ENCODE results near the gene MYNN. TPM values are rescaled to one million over a fixed set of nuclear protein-coding genes. Genes with fewer than 3 reads are reported as not detected.

The MYNN gene
- total and polyA plus RNA-seq, 2 donors (not counting 3 experiments of a cell fraction or from before 2014, with no cell fraction given) = 7.1 to 12.7 TPM

DNA sequence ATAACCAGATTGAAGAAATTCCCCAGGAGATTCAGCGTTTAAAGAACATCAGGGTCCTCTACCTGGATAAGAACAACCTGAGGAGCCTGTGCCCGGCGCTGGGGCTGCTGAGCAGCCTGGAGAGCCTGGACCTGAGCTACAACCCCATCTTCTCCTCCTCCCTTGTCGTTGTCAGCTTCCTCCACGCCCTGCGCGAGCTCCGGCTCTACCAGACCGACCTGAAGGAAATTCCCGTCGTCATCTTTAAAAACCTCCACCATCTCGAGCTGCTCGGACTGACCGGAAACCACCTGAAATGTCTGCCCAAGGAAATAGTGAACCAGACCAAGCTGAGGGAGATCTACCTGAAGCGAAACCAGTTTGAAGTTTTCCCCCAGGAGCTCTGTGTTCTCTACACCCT lies 48.9 kb downstream of the MYNN start:
- Histone ChIP-seq H3K9me1 (replicated peaks; ENCODE audit: control insufficient read depth, extremely low read depth, insufficient read depth, low read length) (no peaks in the 10 kb centered on the region), H3K9me3 (replicated peaks; ENCODE audit: control insufficient read depth, insufficient read depth, low read length) (no peaks in the 10 kb centered on the region), H3K4me1 (ENCODE audit: control insufficient read depth, extremely low read depth, insufficient read depth, low read length) (no peaks in the 10 kb centered on the region), H3K9ac (replicated peaks; ENCODE audit: extremely low read depth, insufficient read depth, low read length) (no peak overlapping the region), H3K27ac (ENCODE audit: insufficient read depth, low read depth, low read length) (no peak overlapping the region), H2AFZ (ENCODE audit: low read depth, low read length) (no peak overlapping the region), H3K4me3 (replicated peaks in 1 of 3; ENCODE audit: insufficient read depth in 1 of 3, low read depth in 1 of 3, low read length in 3 of 3) (no peak overlapping the region), H3K4me2 (ENCODE audit: insufficient read depth, low read length) (no peak overlapping the region), H4K20me1 (replicated peaks; ENCODE audit: control insufficient read depth, extremely low read depth, insufficient read depth, low read length) (no peaks in the 10 kb centered on the region), H3K27me3 (ENCODE audit: control insufficient read depth in 2 of 2, insufficient read depth in 2 of 2, low read length in 2 of 2) (peaks cover 5 to 8% of the 10 kb centered on the region in 2 experiments), H3K79me2 (ENCODE audit: control insufficient read depth, insufficient read depth, low read length) (no peaks in the 10 kb centered on the region), H3K36me3 (ENCODE audit: control insufficient read depth in 2 of 2, extremely low read depth in 1 of 2, insufficient read depth in 2 of 2, low read length in 2 of 2) (no peaks in the 10 kb centered on the region)
- ChIA-PET POLR2A (no interaction called here), CTCF (interaction anchor here (0.9 kb wide), 1 partner anchor 12 kb away, joined by 3 read pairs; no protein-coding TSS in a partner anchor)
- FAIRE-seq (no peak), DNase-seq (ENCODE audit: low read depth, low spot score) (no peak)
- TF ChIP-seq GATA2 (IDR thresholded peaks at IDR 0.05; ENCODE audit: insufficient read depth, insufficient read length, low read depth, low read length) (no peak), MYC (IDR thresholded peaks at IDR 0.05; ENCODE audit: low read depth, low read length) (no peak), POLR2A (IDR thresholded peaks at IDR 0.05; ENCODE audit: low read depth, low read length) (no peak)
- TF ChIP-seq, protein P1, sequence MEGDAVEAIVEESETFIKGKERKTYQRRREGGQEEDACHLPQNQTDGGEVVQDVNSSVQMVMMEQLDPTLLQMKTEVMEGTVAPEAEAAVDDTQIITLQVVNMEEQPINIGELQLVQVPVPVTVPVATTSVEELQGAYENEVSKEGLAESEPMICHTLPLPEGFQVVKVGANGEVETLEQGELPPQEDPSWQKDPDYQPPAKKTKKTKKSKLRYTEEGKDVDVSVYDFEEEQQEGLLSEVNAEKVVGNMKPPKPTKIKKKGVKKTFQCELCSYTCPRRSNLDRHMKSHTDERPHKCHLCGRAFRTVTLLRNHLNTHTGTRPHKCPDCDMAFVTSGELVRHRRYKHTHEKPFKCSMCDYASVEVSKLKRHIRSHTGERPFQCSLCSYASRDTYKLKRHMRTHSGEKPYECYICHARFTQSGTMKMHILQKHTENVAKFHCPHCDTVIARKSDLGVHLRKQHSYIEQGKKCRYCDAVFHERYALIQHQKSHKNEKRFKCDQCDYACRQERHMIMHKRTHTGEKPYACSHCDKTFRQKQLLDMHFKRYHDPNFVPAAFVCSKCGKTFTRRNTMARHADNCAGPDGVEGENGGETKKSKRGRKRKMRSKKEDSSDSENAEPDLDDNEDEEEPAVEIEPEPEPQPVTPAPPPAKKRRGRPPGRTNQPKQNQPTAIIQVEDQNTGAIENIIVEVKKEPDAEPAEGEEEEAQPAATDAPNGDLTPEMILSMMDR (IDR thresholded peaks at IDR 0.05; ENCODE audit: extremely low read depth in 1 of 2, insufficient read depth in 1 of 2, low read depth in 1 of 2, low read length in 2 of 2) = no peak
- TF ChIP-seq, protein P2, sequence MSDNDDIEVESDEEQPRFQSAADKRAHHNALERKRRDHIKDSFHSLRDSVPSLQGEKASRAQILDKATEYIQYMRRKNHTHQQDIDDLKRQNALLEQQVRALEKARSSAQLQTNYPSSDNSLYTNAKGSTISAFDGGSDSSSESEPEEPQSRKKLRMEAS (IDR thresholded peaks at IDR 0.05; ENCODE audit: insufficient read depth, insufficient read length) = no peak
- dilution Hi-C loops (cut with MboI; ENCODE audit: extremely low pct_ligation_motif_present, low sequenced_read_pairs) = no loop called here
- BruUV-seq (replicated peaks) = no TSS peak
- intact Hi-C loops (cut with micrococcal nuclease) = no loop called here

DNA sequence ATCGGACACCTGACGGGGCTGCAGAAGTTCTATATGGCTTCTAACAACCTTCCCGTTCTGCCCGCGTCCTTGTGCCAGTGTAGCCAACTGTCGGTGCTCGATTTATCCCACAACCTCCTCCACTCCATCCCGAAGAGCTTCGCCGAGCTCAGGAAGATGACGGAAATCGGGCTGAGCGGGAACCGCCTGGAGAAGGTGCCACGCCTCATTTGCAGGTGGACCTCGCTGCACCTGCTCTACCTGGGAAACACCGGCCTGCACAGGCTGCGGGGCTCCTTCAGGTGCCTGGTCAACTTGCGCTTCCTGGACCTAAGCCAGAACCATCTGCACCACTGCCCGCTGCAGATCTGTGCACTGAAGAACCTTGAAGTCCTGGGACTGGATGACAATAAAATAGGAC lies 49.3 kb downstream of the MYNN start:
- no peaks in the 10 kb centered on the region for H3K79me2 ChIP-seq (ENCODE audit: control insufficient read depth, insufficient read depth, low read length)
- no peaks in the 10 kb centered on the region for H4K20me1 ChIP-seq (replicated peaks; ENCODE audit: control insufficient read depth, extremely low read depth, insufficient read depth, low read length)
- no peak for DNase-seq (ENCODE audit: low read depth, low spot score)
- no peaks in the 10 kb centered on the region for H3K36me3 ChIP-seq (ENCODE audit: control insufficient read depth in 2 of 2, extremely low read depth in 1 of 2, insufficient read depth in 2 of 2, low read length in 2 of 2)
- H3K27me3 ChIP-seq (ENCODE audit: control insufficient read depth in 2 of 2, insufficient read depth in 2 of 2, low read length in 2 of 2) = peaks cover 5 to 8% of the 10 kb centered on the region in 2 experiments
- no peak for FAIRE-seq
- TF ChIP-seq EZH2 (IDR thresholded peaks at IDR 0.05; ENCODE audit: borderline replicate concordance, low read depth, low read length, severe bottlenecking) (no peak), MYC (IDR thresholded peaks at IDR 0.05; ENCODE audit: low read depth, low read length) (no peak), FOS (IDR thresholded peaks at IDR 0.05; ENCODE audit: borderline replicate concordance, insufficient read depth, low read length) (no peak), POLR2AphosphoS5 (IDR thresholded peaks at IDR 0.05; ENCODE audit: insufficient read depth, low read depth, low read length) (no peak), JUN (IDR thresholded peaks at IDR 0.05; ENCODE audit: borderline replicate concordance, insufficient read depth, insufficient read length, low read depth) (no peak), POLR2A (IDR thresholded peaks at IDR 0.05; ENCODE audit: low read depth, low read length) (no peak), GATA2 (IDR thresholded peaks at IDR 0.05; ENCODE audit: insufficient read depth, insufficient read length, low read depth, low read length) (no peak)
- TF ChIP-seq, protein P1 (IDR thresholded peaks at IDR 0.05; ENCODE audit: extremely low read depth in 1 of 2, insufficient read depth in 1 of 2, low read depth in 1 of 2, low read length in 2 of 2) = no peak
- TF ChIP-seq, protein P2 (IDR thresholded peaks at IDR 0.05; ENCODE audit: insufficient read depth, insufficient read length) = no peak
- H3K9ac ChIP-seq (replicated peaks; ENCODE audit: extremely low read depth, insufficient read depth, low read length) = no peak overlapping the region
- no peaks in the 10 kb centered on the region for H3K9me1 ChIP-seq (replicated peaks; ENCODE audit: control insufficient read depth, extremely low read depth, insufficient read depth, low read length)
- CTCF ChIA-PET = no interaction called here
- dilution Hi-C loops (cut with MboI; ENCODE audit: extremely low pct_ligation_motif_present, low sequenced_read_pairs) (no loop called here), intact Hi-C loops (cut with micrococcal nuclease) (no loop called here)
- no peak overlapping the region for H2AFZ ChIP-seq (ENCODE audit: low read depth, low read length)
- no peaks in the 10 kb centered on the region for H3K4me1 ChIP-seq (ENCODE audit: control insufficient read depth, extremely low read depth, insufficient read depth, low read length)
- POLR2A ChIA-PET = no interaction called here
- H3K4me2 ChIP-seq (ENCODE audit: insufficient read depth, low read length) = no peak overlapping the region
- H3K27ac ChIP-seq (ENCODE audit: insufficient read depth, low read depth, low read length) = no peak overlapping the region
- BruUV-seq (replicated peaks) = no TSS peak
- H3K9me3 ChIP-seq (replicated peaks; ENCODE audit: control insufficient read depth, insufficient read depth, low read length) = no peaks in the 10 kb centered on the region
- no peak overlapping the region for H3K4me3 ChIP-seq (replicated peaks in 1 of 3; ENCODE audit: insufficient read depth in 1 of 3, low read depth in 1 of 3, low read length in 3 of 3)

All from endothelial cell of umbilical vein (primary cell).